Ovary (tissue), 3 donors: ENCODE results near the gene MCAT.

ENCODE experiments used
- CTCF ChIP-seq, 3 donors: fragments of 450-650 bp in 2 of 3; fragments of 200-600 bp in 1 of 3; IDR thresholded peaks; one replicate each; pipeline versions ENCODE4 v1.5.1 to v1.8.0; 2016 to 2022; ENCODE audit warnings: antibody characterized with exemption in 3 of 3, mild to moderate bottlenecking in 1 of 3
- POLR2A ChIP-seq: fragments of 450-650 bp; IDR thresholded peaks from one replicate; pipeline ENCODE4 v1.6.1; 2017; ENCODE audit warnings: antibody characterized with exemption, mild to moderate bottlenecking, moderate library complexity
- donor health status: DM: no; HTN: no; CAD: no.

GRCh38 chr22:43101306-43101705 lies 41.9 kb downstream of the MCAT start:
- no peak for TF ChIP-seq CTCF (IDR thresholded peaks at IDR 0.05)
- no peak for TF ChIP-seq POLR2A
